Vagina (tissue), 2 donors: ENCODE results near the gene PHIP.

Source experiments
- CTCF ChIP-seq, 3 experiments: fragments of 450-650 bp in 2 of 3; fragments of 200-600 bp in 1 of 3; sonication (generic) in 1 of 3; IDR thresholded peaks; one replicate each; pipeline ENCODE4 v1.5.1; 2017 to 2019; ENCODE audit warnings: antibody characterized with exemption in 3 of 3, mild to moderate bottlenecking in 2 of 3, moderate library complexity in 2 of 3
- POLR2A ChIP-seq, 2 donors: fragments of 450-650 bp; IDR thresholded peaks; one replicate each; pipeline ENCODE4 v1.6.1; 2017; ENCODE audit warnings: antibody characterized with exemption in 2 of 2, mild to moderate bottlenecking in 2 of 2, moderate library complexity in 2 of 2
- POLR2AphosphoS5 ChIP-seq, 2 donors: sonication (generic); formaldehyde crosslinking; IDR thresholded peaks; one replicate each; pipeline ENCODE4 v1.9.0; 2017; ENCODE audit warnings: antibody characterized with exemption in 2 of 2, mild to moderate bottlenecking in 2 of 2, low read depth in 1 of 2; ENCODE audit not compliant: insufficient read depth in 1 of 2

GRCh38 chr6:79038061-79038460, 40.0 kb downstream of the PHIP start:
- no peak for TF ChIP-seq CTCF (IDR thresholded peaks at IDR 0.05)
- no peak for TF ChIP-seq POLR2AphosphoS5 (IDR thresholded peaks at IDR 0.05; ENCODE audit: insufficient read depth in 1 of 2, low read depth in 1 of 2)
- no peak for TF ChIP-seq POLR2A (IDR thresholded peaks at IDR 0.05)
